Measurements from ENCODE around the gene TEAD1.
A peak's percentile ranks its signal among the peaks of the same experiment; 100 is the strongest.

The TEAD1 gene

GRCh38 chr11:12642040-12642439 is 32.2 kb upstream of the TEAD1 start:
- no peak for TF ChIP-seq JUND (IDR thresholded peaks at IDR 0.05; ENCODE audit: low read depth)
- in situ Hi-C loops (cut with HindIII; ENCODE audit: low pct_unique_long_range_greater_than_20kb, low sequenced_read_pairs) = no loop called here
- DNase-seq (ENCODE audit: low read depth in 1 of 2, low spot score in 1 of 2) = no peak

- DNase-seq (ENCODE audit: low read depth in 1 of 2, low spot score in 1 of 2) = no peak
- in situ Hi-C loops (cut with HindIII; ENCODE audit: low pct_unique_long_range_greater_than_20kb, low sequenced_read_pairs) = no loop called here
- no peak for TF ChIP-seq JUND (IDR thresholded peaks at IDR 0.05; ENCODE audit: low read depth)
These were observed 31.3 kb upstream of the TEAD1 start for GRCh38 chr11:12642806-12643428.

GRCh38 chr11:12646478-12646877 is 27.7 kb upstream of the TEAD1 start:
- no peak for DNase-seq (ENCODE audit: low read depth in 1 of 2, low spot score in 1 of 2)
- TF ChIP-seq JUND (IDR thresholded peaks at IDR 0.05; ENCODE audit: low read depth) = no peak

GRCh38 chr11:12653729-12654128 is 20.5 kb upstream of the TEAD1 start:
- no peak for TF ChIP-seq JUND (IDR thresholded peaks at IDR 0.05; ENCODE audit: low read depth)
- DNase-seq (ENCODE audit: low read depth in 1 of 2, low spot score in 1 of 2) = peak in 1 of 2 experiments; percentile 56
- in situ Hi-C loops (cut with HindIII; ENCODE audit: low pct_unique_long_range_greater_than_20kb, low sequenced_read_pairs) = no loop called here

More at GRCh38 chr11:12646478-12646877, 27.7 kb upstream of the TEAD1 start:
- in situ Hi-C loops (cut with HindIII; ENCODE audit: low pct_unique_long_range_greater_than_20kb, low sequenced_read_pairs) = no loop called here

GRCh38 chr11:12655842-12656241 is 18.4 kb upstream of the TEAD1 start:
- in situ Hi-C loops (cut with HindIII; ENCODE audit: low pct_unique_long_range_greater_than_20kb, low sequenced_read_pairs) = no loop called here
- TF ChIP-seq JUND (IDR thresholded peaks at IDR 0.05; ENCODE audit: low read depth) = no peak
- no peak for DNase-seq (ENCODE audit: low read depth in 1 of 2, low spot score in 1 of 2)

- in situ Hi-C loops (cut with HindIII; ENCODE audit: low pct_unique_long_range_greater_than_20kb, low sequenced_read_pairs) = no loop called here
- DNase-seq (ENCODE audit: low read depth in 1 of 2, low spot score in 1 of 2) = no peak
- no peak for TF ChIP-seq JUND (IDR thresholded peaks at IDR 0.05; ENCODE audit: low read depth)
These were observed 16.9 kb upstream of the TEAD1 start for GRCh38 chr11:12657336-12657735.

- no peak for DNase-seq (ENCODE audit: low read depth in 1 of 2, low spot score in 1 of 2)
- in situ Hi-C loops (cut with HindIII; ENCODE audit: low pct_unique_long_range_greater_than_20kb, low sequenced_read_pairs) = no loop called here
- TF ChIP-seq JUND (IDR thresholded peaks at IDR 0.05; ENCODE audit: low read depth) = no peak
These were observed 16.2 kb upstream of the TEAD1 start for GRCh38 chr11:12657981-12658380.

- in situ Hi-C loops (cut with HindIII; ENCODE audit: low pct_unique_long_range_greater_than_20kb, low sequenced_read_pairs) = no loop called here
- DNase-seq (ENCODE audit: low read depth in 1 of 2, low spot score in 1 of 2) = no peak
- no peak for TF ChIP-seq JUND (IDR thresholded peaks at IDR 0.05; ENCODE audit: low read depth)
These were observed 12.0 kb upstream of the TEAD1 start for GRCh38 chr11:12662101-12662689.

- no peak for DNase-seq (ENCODE audit: low read depth in 1 of 2, low spot score in 1 of 2)
- no peak for TF ChIP-seq JUND (IDR thresholded peaks at IDR 0.05; ENCODE audit: low read depth)
- in situ Hi-C loops (cut with HindIII; ENCODE audit: low pct_unique_long_range_greater_than_20kb, low sequenced_read_pairs) = no loop called here
These were observed 9.8 kb upstream of the TEAD1 start for GRCh38 chr11:12664385-12664784.

- no peak for DNase-seq (ENCODE audit: low read depth in 1 of 2, low spot score in 1 of 2)
- in situ Hi-C loops (cut with HindIII; ENCODE audit: low pct_unique_long_range_greater_than_20kb, low sequenced_read_pairs) = no loop called here
- no peak for TF ChIP-seq JUND (IDR thresholded peaks at IDR 0.05; ENCODE audit: low read depth)
These were observed 7.3 kb upstream of the TEAD1 start for GRCh38 chr11:12666915-12667314.

- in situ Hi-C loops (cut with HindIII; ENCODE audit: low pct_unique_long_range_greater_than_20kb, low sequenced_read_pairs) = no loop called here
- no peak for TF ChIP-seq JUND (IDR thresholded peaks at IDR 0.05; ENCODE audit: low read depth)
- DNase-seq (ENCODE audit: low read depth in 1 of 2, low spot score in 1 of 2) = no peak
These were observed 6.6 kb upstream of the TEAD1 start for GRCh38 chr11:12667646-12668045.

- no peak for DNase-seq (ENCODE audit: low read depth in 1 of 2, low spot score in 1 of 2)
- in situ Hi-C loops (cut with HindIII; ENCODE audit: low pct_unique_long_range_greater_than_20kb, low sequenced_read_pairs) = no loop called here
- TF ChIP-seq JUND (IDR thresholded peaks at IDR 0.05; ENCODE audit: low read depth) = no peak
These were observed 6.1 kb upstream of the TEAD1 start for GRCh38 chr11:12668166-12668565.

- no peak for DNase-seq (ENCODE audit: low read depth in 1 of 2, low spot score in 1 of 2)
- in situ Hi-C loops (cut with HindIII; ENCODE audit: low pct_unique_long_range_greater_than_20kb, low sequenced_read_pairs) = no loop called here
- no peak for TF ChIP-seq JUND (IDR thresholded peaks at IDR 0.05; ENCODE audit: low read depth)
These were observed 4.3 kb upstream of the TEAD1 start for GRCh38 chr11:12669930-12670329.

GRCh38 chr11:12671370-12671769 is 2.9 kb upstream of the TEAD1 start:
- no peak for DNase-seq (ENCODE audit: low read depth in 1 of 2, low spot score in 1 of 2)
- in situ Hi-C loops (cut with HindIII; ENCODE audit: low pct_unique_long_range_greater_than_20kb, low sequenced_read_pairs) = no loop called here
- no peak for TF ChIP-seq JUND (IDR thresholded peaks at IDR 0.05; ENCODE audit: low read depth)
